GM23338 (cell line): ENCODE results near the gene RSL1D1.

ENCODE experiments used
- CREB1 ChIP-seq: fragments of 250-450 bp; sonication (Bioruptor Pico); IDR thresholded peaks from 2 replicates; pipeline ENCODE4 v1.5.0; 2020; ENCODE audit warnings: low read depth, mild to moderate bottlenecking, moderate library complexity
- EZH2 ChIP-seq: fragments of 200-600 bp; sonication (generic); IDR thresholded peaks from one replicate; pipeline ENCODE4 v1.8.0; 2017; ENCODE audit warnings: antibody characterized with exemption, mild to moderate bottlenecking, low read depth; ENCODE audit not compliant: unreplicated experiment
- EZH2phosphoT487 ChIP-seq: fragments of 200-600 bp; sonication (generic); IDR thresholded peaks from one replicate; pipeline ENCODE4 v1.8.1; 2018; ENCODE audit warnings: antibody characterized with exemption; ENCODE audit not compliant: unreplicated experiment
- JUNB ChIP-seq: IDR thresholded peaks from one replicate; pipeline ENCODE4 v1.6.1; 2016; ENCODE audit warnings: antibody characterized with exemption; ENCODE audit not compliant: unreplicated experiment
- NANOG ChIP-seq: IDR thresholded peaks from 2 replicates; pipeline ENCODE4 v1.6.1; 2016; ENCODE audit warnings: antibody characterized with exemption, borderline replicate concordance
- POLR2AphosphoS5 ChIP-seq: IDR thresholded peaks from 2 replicates; pipeline ENCODE4 v1.6.1; 2016; ENCODE audit warnings: antibody characterized with exemption, low read depth
- STAT1 ChIP-seq: IDR thresholded peaks from one replicate; pipeline ENCODE4 v1.6.1; 2016; ENCODE audit warnings: antibody characterized with exemption; ENCODE audit not compliant: unreplicated experiment
- ZNF114 ChIP-seq: fragments of 250-450 bp; sonication (Bioruptor Pico); IDR thresholded peaks from 2 replicates; pipeline ENCODE4 v1.5.0; 2020; ENCODE audit warnings: mild to moderate bottlenecking, moderate library complexity
- ZNF331 ChIP-seq: fragments of 250-450 bp; sonication (Bioruptor Pico); IDR thresholded peaks from 2 replicates; pipeline ENCODE4 v1.5.0; 2020; ENCODE audit warnings: low read depth, mild to moderate bottlenecking, moderate library complexity
- TF ChIP-seq, protein P1 (sequence below), 2 experiments: fragments of 200-600 bp in 1 of 2; sonication (generic) in 1 of 2; conservative IDR thresholded peaks; 2 replicates each; pipeline versions ENCODE4 v1.5.1 to v1.6.1; 2016 to 2017; ENCODE audit warnings: antibody characterized with exemption in 2 of 2, low read depth in 2 of 2, mild to moderate bottlenecking in 2 of 2, moderate library complexity in 1 of 2
- TF ChIP-seq, protein P2 (sequence below): IDR thresholded peaks from one replicate; pipeline ENCODE4 v1.6.1; 2018; ENCODE audit warnings: antibody characterized with exemption; ENCODE audit not compliant: unreplicated experiment
- TF ChIP-seq, protein P3 (sequence below): fragments of 250-450 bp; sonication (Bioruptor Pico); IDR thresholded peaks from 2 replicates; pipeline ENCODE4 v1.5.0; 2020; ENCODE audit warnings: mild to moderate bottlenecking, moderate library complexity
- TF ChIP-seq, protein P4 (sequence below): IDR thresholded peaks from 2 replicates; pipeline ENCODE4 v1.6.1; 2016; ENCODE audit warnings: antibody characterized with exemption

DNA sequence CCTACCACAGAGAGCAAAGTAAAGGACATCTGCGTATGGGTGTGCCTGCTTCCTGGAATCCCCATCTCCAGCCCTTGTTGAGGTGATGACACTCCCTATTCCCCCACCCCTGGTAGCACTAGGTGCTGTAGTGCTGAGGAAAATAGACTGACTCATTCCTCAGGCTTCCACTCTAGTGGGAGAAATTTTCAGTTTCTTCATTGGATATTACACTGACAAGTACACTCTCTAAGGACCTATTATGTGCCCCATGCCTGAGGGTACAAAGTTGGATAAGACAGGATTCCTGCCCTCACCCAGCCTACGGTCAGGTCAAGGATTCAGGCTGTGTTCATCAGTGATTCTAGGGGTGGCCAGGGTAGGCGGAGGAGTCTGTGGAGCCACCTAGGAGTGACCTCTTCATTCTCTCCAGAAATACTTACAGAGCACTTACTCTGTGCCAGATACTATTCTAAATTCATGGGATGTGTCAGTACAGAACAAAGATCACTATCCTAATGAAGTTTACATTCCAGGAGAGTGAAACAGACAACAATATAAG, 49.8 kb downstream of the RSL1D1 start:
- TF ChIP-seq EZH2 (no peak), POLR2AphosphoS5 (no peak), NANOG (no peak), EZH2phosphoT487 (no peak), ZNF114 (CRISPR knock-in tag) (no peak), CREB1 (CRISPR knock-in tag) (no peak), JUNB (no peak), STAT1 (no peak), ZNF331 (CRISPR knock-in tag) (no peak)
- TF ChIP-seq, protein P1, sequence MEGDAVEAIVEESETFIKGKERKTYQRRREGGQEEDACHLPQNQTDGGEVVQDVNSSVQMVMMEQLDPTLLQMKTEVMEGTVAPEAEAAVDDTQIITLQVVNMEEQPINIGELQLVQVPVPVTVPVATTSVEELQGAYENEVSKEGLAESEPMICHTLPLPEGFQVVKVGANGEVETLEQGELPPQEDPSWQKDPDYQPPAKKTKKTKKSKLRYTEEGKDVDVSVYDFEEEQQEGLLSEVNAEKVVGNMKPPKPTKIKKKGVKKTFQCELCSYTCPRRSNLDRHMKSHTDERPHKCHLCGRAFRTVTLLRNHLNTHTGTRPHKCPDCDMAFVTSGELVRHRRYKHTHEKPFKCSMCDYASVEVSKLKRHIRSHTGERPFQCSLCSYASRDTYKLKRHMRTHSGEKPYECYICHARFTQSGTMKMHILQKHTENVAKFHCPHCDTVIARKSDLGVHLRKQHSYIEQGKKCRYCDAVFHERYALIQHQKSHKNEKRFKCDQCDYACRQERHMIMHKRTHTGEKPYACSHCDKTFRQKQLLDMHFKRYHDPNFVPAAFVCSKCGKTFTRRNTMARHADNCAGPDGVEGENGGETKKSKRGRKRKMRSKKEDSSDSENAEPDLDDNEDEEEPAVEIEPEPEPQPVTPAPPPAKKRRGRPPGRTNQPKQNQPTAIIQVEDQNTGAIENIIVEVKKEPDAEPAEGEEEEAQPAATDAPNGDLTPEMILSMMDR (conservative IDR thresholded peaks at IDR 0.05; ENCODE audit: low read depth in 2 of 2) = no peak
- TF ChIP-seq, protein P2, sequence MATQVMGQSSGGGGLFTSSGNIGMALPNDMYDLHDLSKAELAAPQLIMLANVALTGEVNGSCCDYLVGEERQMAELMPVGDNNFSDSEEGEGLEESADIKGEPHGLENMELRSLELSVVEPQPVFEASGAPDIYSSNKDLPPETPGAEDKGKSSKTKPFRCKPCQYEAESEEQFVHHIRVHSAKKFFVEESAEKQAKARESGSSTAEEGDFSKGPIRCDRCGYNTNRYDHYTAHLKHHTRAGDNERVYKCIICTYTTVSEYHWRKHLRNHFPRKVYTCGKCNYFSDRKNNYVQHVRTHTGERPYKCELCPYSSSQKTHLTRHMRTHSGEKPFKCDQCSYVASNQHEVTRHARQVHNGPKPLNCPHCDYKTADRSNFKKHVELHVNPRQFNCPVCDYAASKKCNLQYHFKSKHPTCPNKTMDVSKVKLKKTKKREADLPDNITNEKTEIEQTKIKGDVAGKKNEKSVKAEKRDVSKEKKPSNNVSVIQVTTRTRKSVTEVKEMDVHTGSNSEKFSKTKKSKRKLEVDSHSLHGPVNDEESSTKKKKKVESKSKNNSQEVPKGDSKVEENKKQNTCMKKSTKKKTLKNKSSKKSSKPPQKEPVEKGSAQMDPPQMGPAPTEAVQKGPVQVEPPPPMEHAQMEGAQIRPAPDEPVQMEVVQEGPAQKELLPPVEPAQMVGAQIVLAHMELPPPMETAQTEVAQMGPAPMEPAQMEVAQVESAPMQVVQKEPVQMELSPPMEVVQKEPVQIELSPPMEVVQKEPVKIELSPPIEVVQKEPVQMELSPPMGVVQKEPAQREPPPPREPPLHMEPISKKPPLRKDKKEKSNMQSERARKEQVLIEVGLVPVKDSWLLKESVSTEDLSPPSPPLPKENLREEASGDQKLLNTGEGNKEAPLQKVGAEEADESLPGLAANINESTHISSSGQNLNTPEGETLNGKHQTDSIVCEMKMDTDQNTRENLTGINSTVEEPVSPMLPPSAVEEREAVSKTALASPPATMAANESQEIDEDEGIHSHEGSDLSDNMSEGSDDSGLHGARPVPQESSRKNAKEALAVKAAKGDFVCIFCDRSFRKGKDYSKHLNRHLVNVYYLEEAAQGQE = no peak
- TF ChIP-seq, protein P3, sequence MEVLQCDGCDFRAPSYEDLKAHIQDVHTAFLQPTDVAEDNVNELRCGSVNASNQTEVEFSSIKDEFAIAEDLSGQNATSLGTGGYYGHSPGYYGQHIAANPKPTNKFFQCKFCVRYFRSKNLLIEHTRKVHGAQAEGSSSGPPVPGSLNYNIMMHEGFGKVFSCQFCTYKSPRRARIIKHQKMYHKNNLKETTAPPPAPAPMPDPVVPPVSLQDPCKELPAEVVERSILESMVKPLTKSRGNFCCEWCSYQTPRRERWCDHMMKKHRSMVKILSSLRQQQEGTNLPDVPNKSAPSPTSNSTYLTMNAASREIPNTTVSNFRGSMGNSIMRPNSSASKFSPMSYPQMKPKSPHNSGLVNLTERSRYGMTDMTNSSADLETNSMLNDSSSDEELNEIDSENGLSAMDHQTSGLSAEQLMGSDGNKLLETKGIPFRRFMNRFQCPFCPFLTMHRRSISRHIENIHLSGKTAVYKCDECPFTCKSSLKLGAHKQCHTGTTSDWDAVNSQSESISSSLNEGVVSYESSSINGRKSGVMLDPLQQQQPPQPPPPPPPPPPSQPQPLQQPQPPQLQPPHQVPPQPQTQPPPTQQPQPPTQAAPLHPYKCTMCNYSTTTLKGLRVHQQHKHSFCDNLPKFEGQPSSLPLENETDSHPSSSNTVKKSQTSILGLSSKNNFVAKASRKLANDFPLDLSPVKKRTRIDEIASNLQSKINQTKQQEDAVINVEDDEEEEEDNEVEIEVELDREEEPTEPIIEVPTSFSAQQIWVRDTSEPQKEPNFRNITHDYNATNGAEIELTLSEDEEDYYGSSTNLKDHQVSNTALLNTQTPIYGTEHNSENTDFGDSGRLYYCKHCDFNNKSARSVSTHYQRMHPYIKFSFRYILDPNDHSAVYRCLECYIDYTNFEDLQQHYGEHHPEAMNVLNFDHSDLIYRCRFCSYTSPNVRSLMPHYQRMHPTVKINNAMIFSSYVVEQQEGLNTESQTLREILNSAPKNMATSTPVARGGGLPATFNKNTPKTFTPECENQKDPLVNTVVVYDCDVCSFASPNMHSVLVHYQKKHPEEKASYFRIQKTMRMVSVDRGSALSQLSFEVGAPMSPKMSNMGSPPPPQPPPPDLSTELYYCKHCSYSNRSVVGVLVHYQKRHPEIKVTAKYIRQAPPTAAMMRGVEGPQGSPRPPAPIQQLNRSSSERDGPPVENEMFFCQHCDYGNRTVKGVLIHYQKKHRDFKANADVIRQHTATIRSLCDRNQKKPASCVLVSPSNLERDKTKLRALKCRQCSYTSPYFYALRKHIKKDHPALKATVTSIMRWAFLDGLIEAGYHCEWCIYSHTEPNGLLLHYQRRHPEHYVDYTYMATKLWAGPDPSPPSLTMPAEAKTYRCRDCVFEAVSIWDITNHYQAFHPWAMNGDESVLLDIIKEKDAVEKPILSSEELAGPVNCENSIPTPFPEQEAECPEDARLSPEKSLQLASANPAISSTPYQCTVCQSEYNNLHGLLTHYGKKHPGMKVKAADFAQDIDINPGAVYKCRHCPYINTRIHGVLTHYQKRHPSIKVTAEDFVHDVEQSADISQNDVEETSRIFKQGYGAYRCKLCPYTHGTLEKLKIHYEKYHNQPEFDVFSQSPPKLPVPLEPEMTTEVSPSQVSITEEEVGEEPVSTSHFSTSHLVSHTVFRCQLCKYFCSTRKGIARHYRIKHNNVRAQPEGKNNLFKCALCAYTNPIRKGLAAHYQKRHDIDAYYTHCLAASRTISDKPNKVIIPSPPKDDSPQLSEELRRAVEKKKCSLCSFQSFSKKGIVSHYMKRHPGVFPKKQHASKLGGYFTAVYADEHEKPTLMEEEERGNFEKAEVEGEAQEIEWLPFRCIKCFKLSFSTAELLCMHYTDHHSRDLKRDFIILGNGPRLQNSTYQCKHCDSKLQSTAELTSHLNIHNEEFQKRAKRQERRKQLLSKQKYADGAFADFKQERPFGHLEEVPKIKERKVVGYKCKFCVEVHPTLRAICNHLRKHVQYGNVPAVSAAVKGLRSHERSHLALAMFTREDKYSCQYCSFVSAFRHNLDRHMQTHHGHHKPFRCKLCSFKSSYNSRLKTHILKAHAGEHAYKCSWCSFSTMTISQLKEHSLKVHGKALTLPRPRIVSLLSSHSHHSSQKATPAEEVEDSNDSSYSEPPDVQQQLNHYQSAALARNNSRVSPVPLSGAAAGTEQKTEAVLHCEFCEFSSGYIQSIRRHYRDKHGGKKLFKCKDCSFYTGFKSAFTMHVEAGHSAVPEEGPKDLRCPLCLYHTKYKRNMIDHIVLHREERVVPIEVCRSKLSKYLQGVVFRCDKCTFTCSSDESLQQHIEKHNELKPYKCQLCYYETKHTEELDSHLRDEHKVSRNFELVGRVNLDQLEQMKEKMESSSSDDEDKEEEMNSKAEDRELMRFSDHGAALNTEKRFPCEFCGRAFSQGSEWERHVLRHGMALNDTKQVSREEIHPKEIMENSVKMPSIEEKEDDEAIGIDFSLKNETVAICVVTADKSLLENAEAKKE (CRISPR knock-in tag) = no peak
- TF ChIP-seq, protein P4, sequence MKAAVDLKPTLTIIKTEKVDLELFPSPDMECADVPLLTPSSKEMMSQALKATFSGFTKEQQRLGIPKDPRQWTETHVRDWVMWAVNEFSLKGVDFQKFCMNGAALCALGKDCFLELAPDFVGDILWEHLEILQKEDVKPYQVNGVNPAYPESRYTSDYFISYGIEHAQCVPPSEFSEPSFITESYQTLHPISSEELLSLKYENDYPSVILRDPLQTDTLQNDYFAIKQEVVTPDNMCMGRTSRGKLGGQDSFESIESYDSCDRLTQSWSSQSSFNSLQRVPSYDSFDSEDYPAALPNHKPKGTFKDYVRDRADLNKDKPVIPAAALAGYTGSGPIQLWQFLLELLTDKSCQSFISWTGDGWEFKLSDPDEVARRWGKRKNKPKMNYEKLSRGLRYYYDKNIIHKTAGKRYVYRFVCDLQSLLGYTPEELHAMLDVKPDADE = no peak
